HepG2 (cell line): ENCODE results near the gene KRT14. TPM values are rescaled to one million over a fixed set of nuclear protein-coding genes. Genes with fewer than 3 reads are reported as not detected.
A peak's percentile ranks its signal among the peaks of the same experiment; 100 is the strongest.

ENCODE experiments used
- ATAC-seq: fragments of 200-7000 bp; cut with Tn5 transposase; 3 replicates; pipeline ENCODE4 v1.9.1; 2020; ENCODE audit warnings: mild to moderate bottlenecking, moderate library complexity
- BruUV-seq: library from RNA; stranded (reverse); fragments of 400-500 nt; replicated peaks from 2 replicates; lab custom pipeline; 2021; lab: Mats Ljungman, UMichigan
- CTCF ChIA-PET: fragments of 300-600 bp; formaldehyde crosslinking; extraction: SDS; loops from one replicate; lab custom pipeline; 2021; ENCODE audit warnings: low total read pairs, inconsistent platforms, low intra/inter-chr PET ratio; lab: Yijun Ruan, JAX
- POLR2A ChIA-PET: fragments of 350-600 bp; sonication (Branson Sonifier 250); formaldehyde crosslinking; loops from one replicate; lab custom pipeline; 2020; ENCODE audit warnings: antibody characterized with exemption, inconsistent platforms; lab: Yijun Ruan, JAX
- DNase-seq: peaks from one replicate; pipeline ENCODE4 v3.0.0-alpha.2; 2015; ENCODE audit warnings: low spot score
- FAIRE-seq: peaks from 3 replicates; lab custom pipeline; 2011; peaks lifted over from hg19 to GRCh38; lab: Jason Lieb, UNC
- H2AFZ ChIP-seq: one replicate; pipeline ENCODE4 v1.6.1; 2011; ENCODE audit warnings: low read length, inconsistent platforms
- H3K27ac ChIP-seq: fragments of 300-600 bp; 3 replicates; pipeline ENCODE4 v1.8.0; 2011; ENCODE audit warnings: mixed run types, mild to moderate bottlenecking, mixed read lengths, low read length, inconsistent platforms; ENCODE audit not compliant: insufficient read depth; ENCODE audit errors: extremely low read length
- H3K27me3 ChIP-seq, 2 experiments: fragments of 200-600 bp in 1 of 2; 2 replicates in 1 of 2; 3 replicates in 1 of 2; pipeline versions ENCODE4 v1.6.0 to v1.8.0; 2011; ENCODE audit warnings: low read length in 2 of 2, mild to moderate bottlenecking in 2 of 2, moderate library complexity in 2 of 2, inconsistent platforms in 1 of 2; ENCODE audit not compliant: insufficient read depth in 2 of 2, control insufficient read depth in 1 of 2
- H3K36me3 ChIP-seq, 2 experiments: fragments of 200-600 bp in 1 of 2; replicated peaks in 1 of 2; 2 replicates in 1 of 2; 3 replicates in 1 of 2; pipeline versions ENCODE4 v1.5.1 to v1.8.0; 2011; ENCODE audit warnings: low read length in 2 of 2, inconsistent platforms in 1 of 2; ENCODE audit not compliant: insufficient read depth in 2 of 2, control insufficient read depth in 1 of 2
- H3K4me1 ChIP-seq: 2 replicates; pipeline ENCODE4 v1.5.1; 2012; ENCODE audit warnings: low read length, inconsistent platforms; ENCODE audit not compliant: insufficient read depth
- H3K4me2 ChIP-seq: 2 replicates; pipeline ENCODE4 v1.6.0; 2011; ENCODE audit warnings: low read depth, low read length, inconsistent platforms
- H3K4me3 ChIP-seq, 3 experiments: fragments of 200-600 bp in 1 of 3; sonication (generic), shearing (Covaris generic) in 1 of 3; replicated peaks in 1 of 3; 2 replicates each; pipeline ENCODE4 v1.5.1; 2011 to 2016; ENCODE audit warnings: low read length in 3 of 3, inconsistent platforms in 2 of 3, low read depth in 2 of 3, mild to moderate bottlenecking in 2 of 3, control low read depth in 1 of 3, mixed read lengths in 1 of 3; ENCODE audit not compliant: insufficient read depth in 1 of 3
- H3K79me2 ChIP-seq: one replicate; pipeline ENCODE4 v1.6.1; 2011; ENCODE audit warnings: low read length, inconsistent platforms; ENCODE audit not compliant: insufficient read depth
- H3K9ac ChIP-seq: 2 replicates; pipeline ENCODE4 v1.6.0; 2011; ENCODE audit warnings: mild to moderate bottlenecking, low read depth, low read length, inconsistent platforms; ENCODE audit not compliant: insufficient read depth
- H3K9me3 ChIP-seq: 2 replicates; pipeline ENCODE4 v1.5.1; 2012; ENCODE audit warnings: mild to moderate bottlenecking, low read length
- H4K20me1 ChIP-seq: 2 replicates; pipeline ENCODE4 v1.6.0; 2011; ENCODE audit warnings: inconsistent platforms, mild to moderate bottlenecking, low read length, moderate library complexity; ENCODE audit not compliant: insufficient read depth
- FOXA1 ChIP-seq, 2 experiments: fragments of 450-650 bp in 1 of 2; sonication (generic) in 1 of 2; formaldehyde crosslinking in 1 of 2; IDR thresholded peaks; 2 replicates each; pipeline versions ENCODE4 v1.4.0 to v1.6.1; 2016 to 2020; ENCODE audit warnings: missing genetic modification reagents in 1 of 2
- SMAD1 ChIP-seq: sonication (generic); formaldehyde crosslinking; IDR thresholded peaks from 2 replicates; pipeline ENCODE4 v1.4.0; 2020; ENCODE audit warnings: missing genetic modification reagents, low read depth, mild to moderate bottlenecking, borderline replicate concordance
- WGBS: methylation state at CpG from one replicate; pipeline ENCODE4 v1.1.6; 2017; ENCODE audit warnings: low lambda C conversion rate; 5-methylcytosine and 5-hydroxymethylcytosine counted together
- in situ Hi-C: cut with HindIII; loops from 2 replicates; pipeline ENCODE4 v1.10.0; 2017; ENCODE audit warnings: low pct_unique_long_range_greater_than_20kb; ENCODE audit not compliant: extremely low pct_ligation_motif_present
- intact Hi-C: fragments of 100-400 bp; cut with micrococcal nuclease; formaldehyde crosslinking; loops from one replicate; pipeline ENCODE4 v1.10.0; 2022; ENCODE audit not compliant: unreplicated experiment
- polyA plus RNA-seq, 8 experiments: library from polyadenylated mRNA; depleted of rRNA in 3 of 8; stranded (reverse) in 7 of 8; unstranded in 1 of 8; fragments of >200 nt; fragmentation: Illumina TruSeq in 4 of 8; extraction: Trizol in 4 of 8; gene quantifications; 2 replicates each; pipeline versions ENCODE4 v1.2.1 to v1.2.3, GENCODE V29; 2011 to 2016; ENCODE audit warnings: low read depth in 4 of 8, missing spikeins in 1 of 8, mixed read lengths in 1 of 8; ENCODE audit not compliant: insufficient read depth in 1 of 8
- total RNA-seq, 5 experiments: library from RNA; depleted of rRNA; stranded (reverse); fragments of >200 nt; fragmentation: Illumina TruSeq; extraction: Trizol; gene quantifications; 2 replicates each; pipeline ENCODE4 v1.2.3, GENCODE V29; 2016; ENCODE audit warnings: low read depth in 1 of 5
- TF ChIP-seq, protein P1 (sequence below): sonication (generic); formaldehyde crosslinking; conservative IDR thresholded peaks from 2 replicates; pipeline ENCODE4 v1.8.0; 2022; ENCODE audit warnings: missing genetic modification reagents

Gene KRT14
- total and polyA plus RNA-seq, 2 of the 13 experiments (the other 11 are each of a cell fraction or from before 2014, with no cell fraction given): 0.09 TPM; not detected in 1

DNA sequence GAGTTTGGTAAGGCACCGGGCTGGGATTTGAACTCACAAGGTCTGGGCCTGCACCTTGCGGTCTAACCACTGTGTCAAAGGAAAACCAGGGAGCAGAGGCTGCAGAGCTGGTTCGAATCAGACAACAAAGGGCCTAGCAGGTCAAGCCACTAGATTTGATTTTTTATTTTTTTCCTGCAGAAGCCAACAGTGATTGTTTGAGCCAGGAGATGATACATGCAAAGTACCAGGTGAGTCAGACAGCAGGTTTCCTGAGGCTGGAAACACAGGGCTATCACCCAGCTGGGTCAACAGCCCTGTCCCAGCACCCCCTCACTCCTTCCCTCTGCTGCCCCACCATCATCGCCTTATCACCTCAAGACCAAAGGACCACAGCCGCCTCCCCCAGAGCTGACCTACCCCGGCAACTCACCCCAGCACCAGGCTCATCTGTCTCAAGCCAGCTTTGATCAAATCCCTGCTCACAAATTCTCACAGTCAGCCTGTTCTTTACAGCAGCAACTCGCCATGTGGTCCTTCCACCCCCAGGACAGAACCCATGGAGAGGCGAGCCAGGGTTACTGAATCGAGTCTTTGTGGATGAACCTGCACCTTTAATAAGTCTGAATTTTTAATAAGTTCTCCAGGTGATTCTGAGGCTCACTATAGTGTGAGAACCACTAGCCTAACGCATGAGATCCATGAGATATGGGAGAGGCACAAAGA lies 45.6 kb downstream of the KRT14 start:
- Histone ChIP-seq H3K9me3 (no peaks in the 10 kb centered on the region), H3K27me3 (peaks cover 2 to 12% of the 10 kb centered on the region in 2 experiments; a peak in 1 of 5 replicates), H3K9ac (no peak overlapping the region), H3K27ac (no peak overlapping the region), H2AFZ (no peak overlapping the region), H3K4me3 (no peak overlapping the region), H4K20me1 (no peaks in the 10 kb centered on the region), H3K36me3 (no peaks in the 10 kb centered on the region), H3K79me2 (no peaks in the 10 kb centered on the region), H3K4me1 (peaks cover 70% of the 10 kb centered on the region), H3K4me2 (no peak overlapping the region)
- no peak for ATAC-seq
- 38% methylated on average over 10 of the region's 10 CpGs for WGBS
- no peak for TF ChIP-seq FOXA1 (IDR thresholded peaks at IDR 0.05)
- TF ChIP-seq FOXA1 (CRISPR knock-in tag; IDR thresholded peaks at IDR 0.05): peak; percentile 23; the same call in 1 of the 2 replicates
- TF ChIP-seq, protein P1, sequence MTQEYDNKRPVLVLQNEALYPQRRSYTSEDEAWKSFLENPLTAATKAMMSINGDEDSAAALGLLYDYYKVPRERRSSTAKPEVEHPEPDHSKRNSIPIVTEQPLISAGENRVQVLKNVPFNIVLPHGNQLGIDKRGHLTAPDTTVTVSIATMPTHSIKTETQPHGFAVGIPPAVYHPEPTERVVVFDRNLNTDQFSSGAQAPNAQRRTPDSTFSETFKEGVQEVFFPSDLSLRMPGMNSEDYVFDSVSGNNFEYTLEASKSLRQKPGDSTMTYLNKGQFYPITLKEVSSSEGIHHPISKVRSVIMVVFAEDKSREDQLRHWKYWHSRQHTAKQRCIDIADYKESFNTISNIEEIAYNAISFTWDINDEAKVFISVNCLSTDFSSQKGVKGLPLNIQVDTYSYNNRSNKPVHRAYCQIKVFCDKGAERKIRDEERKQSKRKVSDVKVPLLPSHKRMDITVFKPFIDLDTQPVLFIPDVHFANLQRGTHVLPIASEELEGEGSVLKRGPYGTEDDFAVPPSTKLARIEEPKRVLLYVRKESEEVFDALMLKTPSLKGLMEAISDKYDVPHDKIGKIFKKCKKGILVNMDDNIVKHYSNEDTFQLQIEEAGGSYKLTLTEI (CRISPR knock-in tag): no peak
- no peak for TF ChIP-seq SMAD1 (CRISPR knock-in tag)
- FAIRE-seq: no peak
- DNase-seq: no peak
- BruUV-seq: no TSS peak
- in situ Hi-C loops: no loop called here
- CTCF ChIA-PET: no interaction called here
- intact Hi-C loops: no loop called here
- POLR2A ChIA-PET: interaction anchor here (1.6 to 1.7 kb wide), 2 partner anchors 13 kb away, joined by 5 to 6 read pairs; partner anchors contain the start of gene KRT19
